Left ventricle myocardium inferior (tissue), 1 donor: ENCODE measurements around the gene PATJ. TPM values are rescaled to one million over a fixed set of nuclear protein-coding genes. Genes with fewer than 3 reads are reported as not detected.
"Not testable (repeated sequence)": the region's sequence is repeated elsewhere in the genome, so short reads cannot be mapped to it uniquely, and the experiment has no call there.

Source experiments
- DNase-seq: peaks from one replicate; pipeline ENCODE4 v3.0.0-alpha.2; 2020
- H3K27ac ChIP-seq: fragments of 200-600 bp; replicated peaks from 2 replicates; pipeline ENCODE4 v1.8.0; 2021
- H3K27me3 ChIP-seq: fragments of 200-600 bp; 2 replicates; pipeline ENCODE4 v1.8.0; 2021; ENCODE audit warnings: low read depth
- H3K36me3 ChIP-seq: fragments of 200-600 bp; 2 replicates; pipeline ENCODE4 v1.8.0; 2021
- H3K4me1 ChIP-seq: fragments of 200-600 bp; 2 replicates; pipeline ENCODE4 v1.8.0; 2021
- H3K4me3 ChIP-seq: fragments of 200-600 bp; 2 replicates; pipeline ENCODE4 v1.8.0; 2021; ENCODE audit warnings: mild to moderate bottlenecking, moderate library complexity
- H3K9me3 ChIP-seq: fragments of 200-600 bp; replicated peaks from 2 replicates; pipeline ENCODE4 v1.8.0; 2021
- intact Hi-C: fragments of 100-400 bp; cut with micrococcal nuclease; formaldehyde crosslinking; loops from one replicate; pipeline ENCODE4 v1.11.0; 2022
- total RNA-seq: library from RNA; stranded (reverse); fragmentation: NEBNext Ultra II Directional; extraction: Animal tissue kit (Norgen Biotek cat#: 25700); gene quantifications from one replicate; pipeline ENCODE4 v1.2.1, GENCODE V29; 2021
- TF ChIP-seq, protein P1 (sequence below): fragments of 200-600 bp; IDR thresholded peaks from 2 replicates; pipeline ENCODE4 v1.8.0; 2021; ENCODE audit warnings: antibody characterized with exemption, mild to moderate bottlenecking, borderline replicate concordance
- donor health status: DM: no; HTN: yes; CAD: no; lungs with severe emphysema.

The PATJ gene
- total RNA-seq, 1 donor from 2014 or later: 166 TPM

DNA sequence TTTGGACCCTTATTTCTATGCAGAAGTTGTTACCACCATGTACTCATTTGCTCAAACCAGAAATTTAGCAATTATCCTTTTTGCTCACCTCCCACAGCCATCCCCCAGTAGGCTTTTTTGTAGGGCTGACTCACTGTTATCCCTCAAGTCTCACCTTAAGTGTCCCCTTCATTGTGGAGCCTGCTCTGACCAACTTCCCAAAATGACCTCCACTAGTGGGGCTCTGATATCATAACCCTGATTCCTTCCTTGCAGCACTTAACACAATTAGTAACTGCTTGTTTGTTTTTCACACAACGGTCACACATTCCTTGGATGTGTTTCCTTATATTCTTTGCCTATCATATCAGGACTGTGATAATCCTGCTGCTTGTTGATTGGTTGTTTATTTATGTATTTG, 76.7 kb downstream of the PATJ start:
- no peak for DNase-seq
- Histone ChIP-seq H3K4me1 (peaks cover 11% of the 10 kb centered on the region), H3K36me3 (peaks cover 17% of the 10 kb centered on the region), H3K27me3 (no peaks in the 10 kb centered on the region), H3K27ac (peak overlapping the region; percentile 12), H3K4me3 (no peak overlapping the region), H3K9me3 (no peaks in the 10 kb centered on the region)
- TF ChIP-seq, protein P1, sequence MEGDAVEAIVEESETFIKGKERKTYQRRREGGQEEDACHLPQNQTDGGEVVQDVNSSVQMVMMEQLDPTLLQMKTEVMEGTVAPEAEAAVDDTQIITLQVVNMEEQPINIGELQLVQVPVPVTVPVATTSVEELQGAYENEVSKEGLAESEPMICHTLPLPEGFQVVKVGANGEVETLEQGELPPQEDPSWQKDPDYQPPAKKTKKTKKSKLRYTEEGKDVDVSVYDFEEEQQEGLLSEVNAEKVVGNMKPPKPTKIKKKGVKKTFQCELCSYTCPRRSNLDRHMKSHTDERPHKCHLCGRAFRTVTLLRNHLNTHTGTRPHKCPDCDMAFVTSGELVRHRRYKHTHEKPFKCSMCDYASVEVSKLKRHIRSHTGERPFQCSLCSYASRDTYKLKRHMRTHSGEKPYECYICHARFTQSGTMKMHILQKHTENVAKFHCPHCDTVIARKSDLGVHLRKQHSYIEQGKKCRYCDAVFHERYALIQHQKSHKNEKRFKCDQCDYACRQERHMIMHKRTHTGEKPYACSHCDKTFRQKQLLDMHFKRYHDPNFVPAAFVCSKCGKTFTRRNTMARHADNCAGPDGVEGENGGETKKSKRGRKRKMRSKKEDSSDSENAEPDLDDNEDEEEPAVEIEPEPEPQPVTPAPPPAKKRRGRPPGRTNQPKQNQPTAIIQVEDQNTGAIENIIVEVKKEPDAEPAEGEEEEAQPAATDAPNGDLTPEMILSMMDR: no peak
- intact Hi-C loops: no loop called here

DNA sequence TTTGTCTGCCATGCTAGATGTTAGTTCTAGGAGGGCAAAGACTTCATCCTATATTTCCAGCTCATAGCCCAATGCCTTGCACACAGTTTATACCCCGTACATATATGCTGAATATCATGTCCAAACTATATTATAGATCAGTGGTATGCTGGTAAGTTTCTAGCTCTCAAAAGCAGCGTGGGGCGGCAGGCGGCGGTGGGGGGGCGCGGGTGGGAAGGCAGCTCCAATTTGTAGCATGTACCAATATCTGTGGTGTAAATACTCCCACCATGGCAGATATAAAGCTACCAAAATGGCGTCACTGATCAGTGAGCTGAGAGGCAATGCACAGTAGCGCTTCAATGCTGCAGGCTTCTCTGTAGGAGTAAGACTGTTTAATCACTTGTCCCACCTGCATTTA, 77.1 kb downstream of the PATJ start:
- DNase-seq: no peak
- TF ChIP-seq, protein P1: no peak
- Histone ChIP-seq H3K27ac (no peak overlapping the region), H3K4me3 (no peak overlapping the region), H3K4me1 (peaks cover 11% of the 10 kb centered on the region), H3K36me3 (peaks cover 17% of the 10 kb centered on the region), H3K27me3 (no peaks in the 10 kb centered on the region), H3K9me3 (no peaks in the 10 kb centered on the region)
- intact Hi-C loops: no loop called here

DNA sequence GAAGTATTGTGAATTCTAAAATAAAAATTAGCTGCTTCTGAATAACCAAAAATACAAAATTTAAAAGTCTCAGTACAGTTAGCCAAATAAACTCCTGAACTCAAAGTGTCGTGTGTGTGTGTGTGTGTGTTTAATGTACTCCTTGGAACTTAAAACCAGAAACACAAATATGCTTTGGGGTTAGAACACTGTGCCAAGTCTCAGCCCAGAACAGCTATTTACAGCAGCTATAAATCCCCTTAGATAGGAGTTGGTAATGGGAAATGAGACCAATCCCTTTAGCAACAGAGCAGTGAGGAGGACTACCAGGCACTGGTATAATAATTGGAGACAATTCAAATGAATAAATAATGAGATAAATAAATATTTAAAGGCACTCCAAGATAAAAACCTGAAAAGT, 83.1 kb downstream of the PATJ start:
- Histone ChIP-seq H3K27ac (no peak overlapping the region), H3K4me1 (peaks cover 4% of the 10 kb centered on the region), H3K27me3 (no peaks in the 10 kb centered on the region), H3K4me3 (no peak overlapping the region), H3K9me3 (no peaks in the 10 kb centered on the region), H3K36me3 (peaks cover 27% of the 10 kb centered on the region)
- no peak for DNase-seq
- TF ChIP-seq, protein P1: no peak
- intact Hi-C loops: no loop called here

DNA sequence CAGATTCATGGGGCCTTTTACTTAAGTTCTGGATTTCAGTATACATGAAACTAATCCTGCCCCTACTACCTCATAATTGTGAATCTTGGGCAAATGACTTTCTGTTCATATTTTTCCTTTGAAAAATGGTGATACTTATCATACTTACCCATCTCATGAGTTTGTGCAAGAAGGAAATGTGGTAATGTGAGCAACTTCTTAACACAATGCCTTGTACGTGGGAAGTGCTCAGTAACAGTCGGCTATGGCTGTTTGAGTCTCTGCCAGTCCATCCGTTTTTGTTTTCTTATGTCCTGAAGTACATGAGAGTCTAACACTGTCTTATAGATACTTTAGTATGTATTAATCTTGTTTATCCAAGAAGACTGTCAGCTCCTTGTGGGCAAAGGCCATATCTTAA, 86.5 kb downstream of the PATJ start:
- TF ChIP-seq, protein P1: no peak
- Histone ChIP-seq H3K27me3 (no peaks in the 10 kb centered on the region), H3K4me3 (no peak overlapping the region), H3K9me3 (no peaks in the 10 kb centered on the region), H3K36me3 (peaks cover 13% of the 10 kb centered on the region), H3K4me1 (peaks cover 4% of the 10 kb centered on the region), H3K27ac (no peak overlapping the region)
- no peak for DNase-seq
- intact Hi-C loops: no loop called here

DNA sequence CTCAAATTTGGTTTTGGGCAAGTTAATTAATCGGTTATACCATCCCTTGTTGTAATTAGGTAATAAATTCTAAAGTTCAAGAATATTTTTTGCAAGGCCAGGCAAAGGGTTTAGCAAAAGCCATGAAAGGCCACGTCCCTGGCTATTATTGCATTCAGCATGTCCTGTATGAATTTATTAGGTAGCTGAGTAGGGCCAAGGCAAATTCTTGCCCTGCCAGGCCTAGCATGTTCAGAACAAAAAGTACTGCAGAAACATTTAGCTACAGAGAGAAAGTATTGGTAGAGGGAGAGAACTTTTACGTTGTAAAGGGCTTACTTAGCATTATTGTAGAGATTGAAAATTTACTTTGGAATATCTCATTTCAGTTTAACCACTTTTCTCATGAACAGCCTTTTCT, 94.4 kb downstream of the PATJ start:
- peaks cover 26% of the 10 kb centered on the region for H3K4me1 ChIP-seq
- TF ChIP-seq, protein P1: no peak
- no peaks in the 10 kb centered on the region for H3K27me3 ChIP-seq
- peak overlapping the region; percentile 76 for H3K27ac ChIP-seq
- intact Hi-C loops: no loop called here
- no peak overlapping the region for H3K4me3 ChIP-seq
- DNase-seq: no peak
- no peaks in the 10 kb centered on the region for H3K9me3 ChIP-seq
- H3K36me3 ChIP-seq: no peaks in the 10 kb centered on the region

DNA sequence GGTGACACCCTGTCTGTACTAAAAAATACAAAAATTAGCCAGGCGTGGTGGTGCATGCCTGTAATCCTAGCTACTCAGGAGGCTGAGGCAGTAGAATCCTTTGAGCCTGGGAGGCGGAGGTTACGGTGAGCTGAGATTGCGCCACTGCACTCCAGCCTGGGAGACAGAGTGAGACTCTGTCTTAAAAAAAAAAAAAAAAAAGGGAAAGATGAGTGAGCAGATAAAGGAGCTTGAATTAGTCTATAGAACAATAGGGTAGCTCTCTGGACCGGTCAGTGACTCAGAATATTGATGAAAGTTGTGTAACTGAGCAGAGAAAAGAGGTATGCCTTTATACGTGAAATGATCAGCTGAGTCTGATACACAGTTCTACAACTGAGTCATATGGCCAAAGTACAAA, 95.3 kb downstream of the PATJ start:
- intact Hi-C loops, DNase-seq, H3K27me3 ChIP-seq, H3K9me3 ChIP-seq, H3K4me3 ChIP-seq, H3K36me3 ChIP-seq: not testable (repeated sequence)
- peaks cover 26% of the 10 kb centered on the region for H3K4me1 ChIP-seq
- peak overlapping the region; percentile 76 for H3K27ac ChIP-seq
